ENCODE measurements around the gene NDUFA5. TPM values are rescaled to one million over a fixed set of nuclear protein-coding genes. Genes with fewer than 3 reads are reported as not detected.
"Not testable (repeated sequence)": the region's sequence is repeated elsewhere in the genome, so short reads cannot be mapped to it uniquely, and the experiment has no call there.

The NDUFA5 gene
- total RNA-seq, 2 experiments from 2014 or later = 50.8 to 74.9 TPM

GRCh38 chr7:123528265-123528664, 29.4 kb downstream of the NDUFA5 start:
- BruUV-seq (replicated peaks) = no TSS peak
- H3K79me2 ChIP-seq (ENCODE audit: insufficient read depth, low read depth, low read length) = no peaks in the 10 kb centered on the region
- no peak for TF ChIP-seq EZH2phosphoT487 (IDR thresholded peaks at IDR 0.05; ENCODE audit: borderline replicate concordance, low read depth, low read length)
- H3K4me3 ChIP-seq (ENCODE audit: low read depth, low read length, poor library complexity, severe bottlenecking) = no peak overlapping the region
- H3K4me2 ChIP-seq (ENCODE audit: low read length) = no peak overlapping the region
- no peak overlapping the region for H2AFZ ChIP-seq (ENCODE audit: low read length)
- CTCF ChIA-PET (ENCODE audit: unreplicated experiment) = no interaction called here
- no peaks in the 10 kb centered on the region for H3K9me3 ChIP-seq (ENCODE audit: low read length)
- no peaks in the 10 kb centered on the region for H3K4me1 ChIP-seq (ENCODE audit: insufficient read depth, low read length, poor library complexity, severe bottlenecking)
- no peaks in the 10 kb centered on the region for H3K9me2 ChIP-seq (ENCODE audit: insufficient read depth, low read length)
- H3K27ac ChIP-seq (ENCODE audit: low read depth, low read length, poor library complexity, severe bottlenecking) = no peak overlapping the region
- intact Hi-C loops (cut with micrococcal nuclease; ENCODE audit: unreplicated experiment) = no loop called here
- POLR2A ChIA-PET = interaction anchor here (0.9 to 1.0 kb wide), 2 partner anchors 8 to 20 kb away, joined by 3 read pairs; no protein-coding TSS in a partner anchor
- H4K20me1 ChIP-seq (ENCODE audit: insufficient read depth, low read length) = no peaks in the 10 kb centered on the region
- DNase-seq (ENCODE audit: low spot score) = no peak
- H3K36me3 ChIP-seq (ENCODE audit: insufficient read depth, low read length) = no peaks in the 10 kb centered on the region

GRCh38 chr7:123527712-123528225, 29.8 kb downstream of the NDUFA5 start:
- CTCF ChIA-PET (ENCODE audit: unreplicated experiment); H3K27ac ChIP-seq (ENCODE audit: low read depth, low read length, poor library complexity, severe bottlenecking); DNase-seq (ENCODE audit: low spot score); H3K4me2 ChIP-seq (ENCODE audit: low read length); POLR2A ChIA-PET; H3K9me2 ChIP-seq (ENCODE audit: insufficient read depth, low read length); intact Hi-C loops (cut with micrococcal nuclease; ENCODE audit: unreplicated experiment); H3K9me3 ChIP-seq (ENCODE audit: low read length); H3K36me3 ChIP-seq (ENCODE audit: insufficient read depth, low read length); H3K4me1 ChIP-seq (ENCODE audit: insufficient read depth, low read length, poor library complexity, severe bottlenecking); H4K20me1 ChIP-seq (ENCODE audit: insufficient read depth, low read length); H2AFZ ChIP-seq (ENCODE audit: low read length); H3K79me2 ChIP-seq (ENCODE audit: insufficient read depth, low read depth, low read length); BruUV-seq (replicated peaks); H3K4me3 ChIP-seq (ENCODE audit: low read depth, low read length, poor library complexity, severe bottlenecking): not testable (repeated sequence)

GRCh38 chr7:123526533-123526932, 31.1 kb downstream of the NDUFA5 start:
- H3K4me2 ChIP-seq (ENCODE audit: low read length); H2AFZ ChIP-seq (ENCODE audit: low read length); DNase-seq (ENCODE audit: low spot score); H4K20me1 ChIP-seq (ENCODE audit: insufficient read depth, low read length); H3K36me3 ChIP-seq (ENCODE audit: insufficient read depth, low read length); H3K4me1 ChIP-seq (ENCODE audit: insufficient read depth, low read length, poor library complexity, severe bottlenecking); H3K79me2 ChIP-seq (ENCODE audit: insufficient read depth, low read depth, low read length); BruUV-seq (replicated peaks); H3K4me3 ChIP-seq (ENCODE audit: low read depth, low read length, poor library complexity, severe bottlenecking); intact Hi-C loops (cut with micrococcal nuclease; ENCODE audit: unreplicated experiment); H3K9me2 ChIP-seq (ENCODE audit: insufficient read depth, low read length); H3K9me3 ChIP-seq (ENCODE audit: low read length); CTCF ChIA-PET (ENCODE audit: unreplicated experiment); POLR2A ChIA-PET; H3K27ac ChIP-seq (ENCODE audit: low read depth, low read length, poor library complexity, severe bottlenecking): not testable (repeated sequence)

- Histone ChIP-seq H3K79me2 (ENCODE audit: insufficient read depth, low read depth, low read length) (no peaks in the 10 kb centered on the region), H3K36me3 (ENCODE audit: insufficient read depth, low read length) (no peaks in the 10 kb centered on the region), H3K4me2 (ENCODE audit: low read length) (no peak overlapping the region), H3K9me2 (ENCODE audit: insufficient read depth, low read length) (no peaks in the 10 kb centered on the region), H3K27ac (ENCODE audit: low read depth, low read length, poor library complexity, severe bottlenecking) (no peak overlapping the region), H3K4me3 (ENCODE audit: low read depth, low read length, poor library complexity, severe bottlenecking) (no peak overlapping the region), H3K9me3 (ENCODE audit: low read length) (no peaks in the 10 kb centered on the region), H2AFZ (ENCODE audit: low read length) (no peak overlapping the region), H4K20me1 (ENCODE audit: insufficient read depth, low read length) (no peaks in the 10 kb centered on the region), H3K4me1 (ENCODE audit: insufficient read depth, low read length, poor library complexity, severe bottlenecking) (no peaks in the 10 kb centered on the region)
- DNase-seq (ENCODE audit: low spot score) = no peak
- intact Hi-C loops (cut with micrococcal nuclease; ENCODE audit: unreplicated experiment) = no loop called here
- TF ChIP-seq CTCF (conservative IDR thresholded peaks at IDR 0.05; ENCODE audit: low read length) (no peak), EZH2phosphoT487 (IDR thresholded peaks at IDR 0.05; ENCODE audit: borderline replicate concordance, low read depth, low read length) (no peak)
- ChIA-PET POLR2A (no interaction called here), CTCF (ENCODE audit: unreplicated experiment) (no interaction called here)
- no TSS peak for BruUV-seq (replicated peaks)
Measured at GRCh38 chr7:123522066-123522465, 35.6 kb downstream of the NDUFA5 start.
